Erythroblast (primary cell): ENCODE data around the gene FAM3D.

Source experiments
- GATA1 ChIP-seq: IDR thresholded peaks from 2 replicates; pipeline ENCODE4 v1.6.1; 2011; ENCODE audit warnings: low read depth, mild to moderate bottlenecking, control low read depth, low read length, moderate library complexity
- POLR2A ChIP-seq: IDR thresholded peaks from 2 replicates; pipeline ENCODE4 v1.6.1; 2011; ENCODE audit warnings: mild to moderate bottlenecking, low read length

GRCh38 chr3:58639001-58639400 lies 27.6 kb downstream of the FAM3D start:
- no peak for TF ChIP-seq POLR2A
- TF ChIP-seq GATA1, result no peak
